GM18868 (cell line): ENCODE measurements around the gene CDC42EP3.

ENCODE experiments used
- ATAC-seq: cut with Tn5 transposase; IDR thresholded peaks from one replicate; pipeline ENCODE4 v1.9.1; 2021; ENCODE audit warnings: mild to moderate bottlenecking, moderate library complexity; ENCODE audit not compliant: unreplicated experiment

The CDC42EP3 gene

DNA sequence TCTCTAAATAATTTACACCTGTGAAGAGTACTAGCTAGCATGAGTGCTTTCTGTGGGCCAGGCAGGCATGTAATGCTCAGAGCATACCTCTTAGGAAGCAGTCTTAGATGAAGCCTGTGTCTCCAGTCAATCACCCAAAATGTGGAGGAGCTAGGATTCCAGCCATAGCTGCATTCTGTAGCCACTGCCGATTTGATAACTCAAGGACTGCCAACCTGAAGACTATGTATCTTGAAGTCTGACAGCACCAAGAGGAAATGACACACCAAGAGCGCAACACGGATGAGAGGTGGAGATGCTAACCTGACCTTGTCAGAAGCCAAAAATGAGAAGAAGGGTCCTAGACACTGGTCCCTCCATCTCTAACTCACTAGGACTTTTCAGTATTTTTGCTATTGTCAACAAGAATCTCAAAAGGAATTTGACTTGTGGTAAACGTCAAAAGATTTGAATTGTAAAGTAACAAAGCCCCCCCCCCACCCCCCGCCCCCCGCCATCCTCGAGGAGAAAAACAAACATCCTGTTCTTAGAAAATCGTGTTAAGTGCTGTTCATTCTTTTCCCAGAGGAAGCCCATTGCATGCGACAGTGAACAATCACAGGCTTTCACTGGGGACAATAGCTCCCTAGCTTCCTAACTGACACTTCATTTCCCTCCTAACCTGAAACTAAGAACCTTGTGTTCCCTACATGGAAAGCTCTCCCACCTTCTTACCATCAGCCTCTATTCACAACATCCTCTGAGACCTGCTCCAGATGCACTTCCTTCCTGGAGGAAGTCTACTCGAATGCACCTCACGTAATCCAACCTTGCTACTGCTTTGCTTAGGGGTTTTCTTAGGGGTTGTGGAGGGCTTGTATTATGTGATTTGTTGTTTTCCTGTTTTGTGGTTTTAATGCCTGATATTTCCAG, 14.7 kb downstream of the CDC42EP3 start:
- no peak for ATAC-seq

DNA sequence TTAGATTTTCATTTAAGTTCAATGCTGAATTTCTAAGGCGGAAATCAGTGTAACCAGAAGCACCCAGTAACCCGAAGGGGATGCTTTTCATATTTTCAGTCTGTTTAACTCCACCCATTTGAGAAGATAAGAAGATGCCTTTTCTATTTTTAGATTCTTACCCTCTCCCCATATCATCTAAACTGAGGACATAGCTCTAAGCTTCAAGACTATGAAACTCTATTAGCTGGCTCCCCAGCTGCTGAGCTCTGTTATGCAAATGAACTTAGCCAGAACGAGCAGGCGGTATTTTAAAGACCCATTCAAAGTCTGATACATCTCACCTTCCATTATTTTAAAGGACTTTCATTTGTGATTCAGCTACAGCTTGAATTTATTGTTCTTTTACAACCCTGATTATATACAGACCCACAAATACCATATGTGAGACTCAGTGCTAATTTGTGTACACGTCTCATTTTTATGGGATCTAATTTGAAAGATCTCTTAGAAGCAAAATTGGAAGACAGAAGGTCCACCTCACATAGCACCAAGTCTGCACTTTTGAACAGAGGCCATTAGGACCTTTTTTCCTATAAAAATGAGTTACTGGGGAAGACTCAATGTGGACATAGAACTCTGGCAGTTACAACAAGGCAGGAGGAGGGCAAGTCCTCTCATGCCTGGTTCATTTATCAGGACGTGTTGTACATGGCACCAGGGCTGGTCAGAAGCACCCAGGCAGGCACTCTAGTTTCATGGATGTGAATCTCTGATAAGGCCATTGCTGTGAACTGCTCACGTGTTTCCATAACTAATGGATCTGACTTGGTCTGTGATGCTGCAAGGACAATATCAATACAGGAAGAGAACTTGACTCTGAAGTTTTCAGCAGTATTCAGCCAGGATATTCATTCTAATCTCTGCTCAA, 16.3 kb downstream of the CDC42EP3 start:
- ATAC-seq: peak; percentile 62

DNA sequence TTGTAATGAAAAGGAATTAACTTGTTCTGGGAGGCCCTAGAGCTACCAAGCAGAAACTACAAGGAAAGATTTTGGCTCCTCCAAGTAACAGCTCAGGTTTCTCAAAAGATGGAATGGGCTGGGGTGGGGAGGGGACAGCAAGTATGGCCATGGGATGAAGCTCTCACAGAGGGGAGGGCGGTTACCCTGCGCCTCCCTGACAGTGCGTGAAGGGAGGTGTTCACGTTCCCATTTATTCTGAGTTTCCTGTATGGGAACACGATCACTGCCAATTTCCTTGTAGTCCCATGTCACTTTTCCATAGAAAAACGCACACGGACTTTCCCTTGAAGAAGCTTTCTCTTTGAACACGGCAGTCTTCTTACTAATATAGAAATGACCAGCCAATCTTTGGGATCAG, 17.0 kb downstream of the CDC42EP3 start:
- no peak for ATAC-seq

DNA sequence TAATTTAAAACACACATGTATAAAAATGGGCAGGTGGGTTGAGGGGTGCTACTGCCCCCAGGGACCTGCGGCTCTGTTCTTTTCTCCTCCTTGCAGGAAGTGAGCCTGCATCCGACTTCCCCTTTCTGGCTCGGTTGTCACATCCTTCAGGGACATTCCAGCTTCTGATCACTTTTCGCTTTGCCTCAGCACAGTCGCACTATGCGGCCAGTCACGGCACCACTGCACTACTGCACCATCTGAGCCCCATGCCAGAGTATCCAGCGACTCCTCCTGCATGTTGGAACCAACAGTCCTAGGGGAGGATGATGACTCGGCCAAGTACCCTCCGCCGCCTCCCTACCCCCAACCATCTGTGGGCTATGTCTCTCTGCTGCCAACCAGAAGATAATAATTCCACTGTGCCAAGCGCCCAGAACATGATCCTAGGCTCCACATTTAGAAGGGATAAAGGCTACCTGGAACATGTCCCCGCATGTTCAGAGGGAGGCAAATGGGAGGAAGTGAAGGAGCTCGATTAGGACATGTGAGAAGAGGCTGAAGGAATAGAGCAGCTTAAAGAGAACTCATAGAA, 17.6 kb downstream of the CDC42EP3 start:
- ATAC-seq: peak; percentile 43

DNA sequence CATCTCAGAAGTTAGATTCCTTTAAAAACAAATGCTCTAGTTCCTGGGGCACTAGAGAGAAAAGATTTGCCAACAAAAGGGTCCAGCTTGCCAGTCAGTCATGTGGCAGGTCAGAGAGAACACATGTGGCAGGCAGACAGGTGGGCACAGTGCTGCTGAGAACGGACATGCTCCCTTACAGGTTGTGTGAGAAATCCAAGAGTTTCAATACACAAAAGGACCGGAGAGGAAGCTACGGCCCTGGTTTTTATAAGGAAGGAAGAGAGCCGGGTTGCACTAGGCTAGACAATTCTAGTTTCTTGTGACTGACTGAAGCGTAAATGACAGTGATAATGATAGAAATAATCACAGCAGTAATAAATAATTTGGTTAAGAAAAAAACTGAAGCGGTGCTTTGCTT, 18.3 kb downstream of the CDC42EP3 start:
- no peak for ATAC-seq

DNA sequence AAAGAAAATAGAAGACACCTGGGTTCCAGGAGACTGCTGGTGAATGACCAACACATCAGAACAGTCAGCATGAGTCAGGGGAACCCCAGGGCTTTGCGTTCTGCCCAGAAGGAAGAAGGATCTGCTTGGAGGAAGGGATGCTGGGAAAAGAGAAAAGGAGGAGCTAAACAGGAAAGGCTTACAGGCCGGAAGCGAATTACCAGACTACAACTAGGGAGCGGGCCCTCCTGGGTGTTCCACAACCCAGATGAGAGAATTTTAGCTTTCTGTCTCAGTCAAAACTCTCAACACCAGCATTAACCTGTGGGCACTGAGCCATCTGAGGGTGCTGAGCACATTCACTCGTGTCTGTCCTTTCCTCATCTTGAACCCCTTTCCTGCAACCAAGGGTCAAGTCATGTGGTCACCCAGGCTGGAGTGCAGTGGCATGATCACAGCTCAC, 19.2 kb downstream of the CDC42EP3 start:
- peak; percentile 15 for ATAC-seq

DNA sequence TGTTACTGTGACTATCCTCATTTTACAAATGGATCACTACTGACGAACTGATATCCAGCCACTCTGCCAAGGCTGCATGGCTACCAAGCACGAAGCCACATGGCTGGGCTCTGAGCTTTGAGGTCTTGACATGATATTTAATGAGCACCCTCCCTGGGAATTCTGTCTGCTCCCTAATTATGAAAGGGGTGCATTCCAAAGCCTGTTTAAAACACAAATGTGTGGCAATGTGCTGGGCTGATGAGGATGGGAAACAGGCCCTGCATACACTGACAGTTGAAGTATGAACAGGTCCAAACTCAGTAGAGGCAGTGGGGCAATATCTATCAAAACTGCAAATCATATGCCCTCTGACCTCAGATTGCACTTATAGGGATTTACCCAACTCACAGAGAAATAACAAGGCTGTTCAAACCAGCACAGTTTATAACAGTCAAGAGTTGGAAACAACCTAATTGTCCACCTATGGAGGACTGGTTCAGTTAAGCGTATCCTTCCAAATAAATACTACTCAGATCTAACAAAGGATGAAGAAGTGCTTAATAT, 20.8 kb downstream of the CDC42EP3 start:
- ATAC-seq: peak; percentile 16

DNA sequence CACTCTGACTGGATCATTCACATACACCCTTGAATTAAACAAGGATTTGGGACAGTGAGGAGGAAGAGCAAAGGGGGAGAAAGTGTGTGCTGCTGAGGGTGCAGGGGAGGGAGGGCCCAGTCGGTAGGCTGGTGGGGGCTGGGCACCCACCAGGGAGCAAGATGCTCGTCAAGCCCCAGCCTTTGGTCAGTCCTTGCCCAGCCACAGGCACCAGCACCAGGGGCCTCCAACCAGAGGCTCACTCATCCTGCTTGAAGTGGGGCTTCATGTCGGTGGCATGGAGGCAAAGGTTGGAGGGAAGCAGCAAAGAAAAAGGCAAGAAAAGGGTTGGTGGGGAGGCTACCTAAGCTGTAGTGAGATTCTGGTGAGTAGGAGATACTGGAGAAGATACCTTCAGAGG, 21.9 kb downstream of the CDC42EP3 start:
- ATAC-seq: no peak

DNA sequence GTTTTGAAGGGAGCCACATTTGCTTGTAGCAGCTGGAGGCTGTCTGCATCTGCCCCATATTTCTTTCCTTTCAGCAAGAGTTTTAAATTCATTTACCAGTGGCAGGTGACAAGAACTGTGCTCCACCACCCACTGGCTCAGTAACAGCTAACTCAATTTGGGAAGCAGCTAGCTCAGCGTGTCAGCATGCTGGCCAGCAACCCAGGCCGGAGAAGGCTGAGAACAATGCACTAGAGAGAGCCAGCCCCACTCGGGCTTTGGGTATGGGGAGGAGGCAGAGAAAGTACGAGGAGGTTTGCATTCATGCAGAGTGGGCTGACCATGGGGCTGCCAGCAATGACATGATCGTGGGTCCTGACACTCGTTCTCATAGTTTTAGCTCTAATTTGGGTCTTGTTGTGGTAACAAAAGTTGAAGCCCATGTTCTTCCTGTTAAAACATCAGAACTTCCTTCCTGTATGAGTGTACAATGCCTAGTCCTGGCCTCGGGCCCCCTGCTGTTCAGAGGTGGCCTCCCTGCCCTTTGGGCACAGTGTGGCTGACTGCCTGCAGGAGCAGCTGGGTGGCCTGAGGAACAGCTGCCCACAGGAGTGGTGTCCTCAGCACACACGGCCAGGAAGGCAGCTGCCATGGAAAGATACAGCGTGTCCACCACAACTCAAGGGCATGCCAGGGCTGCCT, 23.0 kb downstream of the CDC42EP3 start:
- ATAC-seq: no peak

DNA sequence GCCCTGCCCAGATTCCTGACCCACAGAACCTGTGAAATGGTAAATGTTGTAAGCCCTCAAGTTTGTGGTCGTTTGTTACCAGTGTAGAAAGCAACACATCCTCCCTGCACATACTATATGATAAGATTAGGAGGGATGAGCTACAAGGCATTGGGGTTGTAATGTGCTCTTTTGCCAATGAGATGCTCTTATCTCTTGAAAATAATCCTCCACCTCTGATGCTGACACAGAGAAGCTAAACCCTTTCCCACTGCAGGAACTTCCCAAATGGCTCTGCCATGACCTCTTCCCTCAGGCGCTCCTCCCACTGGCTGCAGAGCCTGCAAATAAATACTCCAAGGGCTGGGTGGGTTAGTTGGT, 23.5 kb downstream of the CDC42EP3 start:
- no peak for ATAC-seq

DNA sequence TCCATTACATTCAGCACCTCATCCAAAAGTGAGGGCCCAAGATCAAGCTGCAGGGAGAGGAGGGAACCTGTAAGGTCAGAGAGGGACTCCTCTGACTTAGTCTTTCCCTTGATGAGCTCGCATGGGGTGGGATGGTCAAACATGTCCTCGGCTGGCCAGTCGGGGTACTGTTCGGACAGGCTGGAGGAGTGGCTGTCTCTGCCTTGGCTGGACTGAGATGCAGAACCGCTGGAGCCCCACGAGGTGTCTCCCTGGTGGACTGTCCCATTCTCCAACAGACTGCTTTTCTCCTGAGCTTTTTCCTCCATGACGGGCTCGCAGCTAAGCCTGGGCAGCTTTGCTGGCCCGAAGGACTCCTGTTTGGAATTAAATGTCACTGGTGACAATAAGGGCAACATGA, 25.6 kb downstream of the CDC42EP3 start:
- ATAC-seq: no peak

DNA sequence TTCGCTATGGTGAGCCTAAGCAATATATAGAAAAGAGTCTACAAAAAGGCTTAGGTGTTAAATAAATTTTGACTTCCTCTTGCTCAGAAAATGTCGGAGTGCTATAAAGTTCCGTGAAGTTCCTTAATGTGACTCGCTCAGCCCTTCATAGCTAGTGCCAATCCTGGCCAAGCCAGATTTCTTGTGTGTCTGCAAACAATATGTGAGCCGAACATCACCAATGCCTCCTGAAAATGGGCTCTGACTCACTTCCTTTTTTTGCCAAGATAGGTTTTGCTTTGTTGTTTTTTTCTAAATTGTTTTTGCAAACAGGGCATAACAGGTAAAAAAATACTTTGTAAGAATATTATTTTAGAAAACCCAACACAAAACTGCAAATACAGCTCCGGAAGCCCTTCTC, 26.1 kb downstream of the CDC42EP3 start:
- ATAC-seq: no peak

DNA sequence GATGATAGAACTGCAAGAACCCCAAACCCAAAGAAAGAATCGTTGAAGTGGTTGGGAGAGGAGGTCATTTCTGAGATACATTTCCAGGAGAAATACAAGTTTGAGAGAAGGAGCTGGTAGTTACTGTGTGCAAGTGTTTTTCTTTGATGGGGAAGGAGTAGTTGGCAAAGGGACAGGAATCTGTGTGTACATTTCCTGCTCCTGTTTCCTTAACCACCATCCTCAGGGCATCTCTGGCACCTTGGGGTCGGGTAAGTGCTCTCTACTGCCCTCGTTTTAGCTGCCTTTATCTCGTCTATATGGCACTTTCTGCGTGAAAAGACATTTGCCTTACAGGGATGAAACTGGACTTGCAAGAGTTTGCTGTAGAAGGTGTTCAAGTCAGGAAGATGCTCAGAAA, 27.3 kb downstream of the CDC42EP3 start:
- ATAC-seq: no peak

DNA sequence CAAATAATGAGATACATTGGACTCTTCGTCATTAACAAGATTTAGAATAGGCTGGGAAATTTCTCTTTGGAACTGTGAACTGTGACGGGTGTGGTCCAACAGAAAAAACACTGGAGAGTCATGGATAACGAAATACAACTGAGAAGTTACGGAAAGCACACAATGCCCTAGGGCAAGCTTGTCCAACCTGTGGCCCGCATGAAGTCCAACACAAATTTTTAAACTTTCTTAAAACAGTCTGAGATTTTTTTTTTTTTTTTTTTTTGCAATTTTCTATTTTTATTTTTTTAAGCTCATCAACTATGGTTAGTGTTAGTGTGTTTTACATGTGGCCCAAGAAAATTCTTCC, 27.7 kb downstream of the CDC42EP3 start:
- no peak for ATAC-seq

DNA sequence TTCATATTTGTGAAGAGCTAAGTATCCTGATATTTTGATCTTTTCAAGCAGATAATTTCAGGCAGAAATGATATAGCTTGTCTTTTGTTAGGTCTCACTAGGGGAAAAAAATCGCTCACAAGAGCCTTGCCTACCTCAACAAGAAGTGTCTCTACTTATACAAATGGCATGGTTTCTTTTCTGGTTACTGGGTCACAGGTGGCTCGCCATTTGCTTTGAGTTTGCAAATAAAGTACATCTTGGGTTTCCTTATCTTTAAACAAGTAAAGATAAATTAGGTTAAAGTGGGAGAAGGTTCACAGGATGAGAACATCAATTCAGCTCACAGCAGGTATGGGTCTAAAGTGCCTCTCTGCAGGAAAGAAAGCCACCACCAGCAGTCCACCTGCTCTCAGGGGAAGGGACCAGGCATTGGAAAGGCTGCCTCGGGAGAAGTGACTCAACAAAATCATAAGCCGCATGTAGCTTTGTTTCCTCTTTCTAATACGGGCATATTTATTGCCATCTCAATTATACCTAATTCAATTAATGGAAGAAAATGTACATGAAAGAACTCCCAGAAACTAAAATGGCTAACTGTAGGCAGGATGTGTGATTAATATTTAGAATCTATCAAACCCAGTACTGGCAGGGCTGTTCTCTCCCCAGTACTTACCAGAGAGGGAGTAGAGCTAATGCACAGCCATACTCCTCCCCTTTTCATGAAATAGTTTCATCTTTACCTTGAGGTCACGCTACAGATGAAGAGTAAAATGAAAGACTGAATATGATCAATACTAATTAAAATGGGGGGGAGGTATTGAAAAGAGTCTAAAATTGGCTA, 28.3 kb downstream of the CDC42EP3 start:
- ATAC-seq: no peak

DNA sequence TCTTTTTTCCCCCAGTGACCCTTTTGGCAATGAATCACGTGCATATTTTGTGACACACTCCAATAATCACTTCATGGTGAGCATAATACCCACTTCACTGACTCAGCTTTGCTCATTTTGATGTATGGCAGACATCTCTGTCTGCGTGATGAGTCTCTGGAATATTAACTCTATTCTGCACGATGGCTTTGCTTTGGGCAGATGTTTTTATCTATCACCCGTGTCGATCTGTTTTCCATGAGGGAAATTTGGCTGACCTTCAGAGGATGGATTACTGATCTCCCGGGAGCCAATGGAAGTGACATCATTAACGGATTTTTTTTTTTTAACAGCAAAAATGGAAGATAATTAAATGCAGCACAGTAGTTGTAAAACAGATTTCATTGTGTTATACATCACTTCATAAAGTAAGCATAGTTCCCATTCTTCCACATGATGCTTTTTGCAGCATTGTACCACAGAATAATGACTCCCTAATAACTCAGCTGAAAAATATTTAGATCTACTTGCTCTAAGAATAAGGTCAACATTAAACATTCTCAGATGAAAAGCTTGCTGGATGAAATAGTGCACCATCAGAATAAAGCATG, 29.8 kb downstream of the CDC42EP3 start:
- ATAC-seq: no peak

DNA sequence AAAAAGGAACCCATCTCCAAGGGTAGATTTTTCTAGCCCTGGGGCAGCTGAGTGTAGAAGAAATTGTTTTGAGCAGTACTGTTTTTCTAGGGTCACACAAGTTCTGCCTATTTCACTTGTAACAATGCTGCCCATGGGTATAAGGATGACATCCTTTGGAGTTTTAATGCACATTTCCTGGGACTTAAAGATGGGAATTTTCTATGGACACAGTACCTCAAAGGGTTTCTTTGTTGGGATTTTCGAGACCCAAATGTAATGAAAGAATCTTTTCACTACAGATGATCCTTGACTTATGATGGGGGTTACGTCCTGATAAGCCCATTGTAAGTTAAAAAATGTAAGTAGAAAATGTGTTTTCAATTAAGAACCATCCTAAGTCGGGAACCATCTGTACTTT, 31.8 kb downstream of the CDC42EP3 start:
- ATAC-seq: no peak

DNA sequence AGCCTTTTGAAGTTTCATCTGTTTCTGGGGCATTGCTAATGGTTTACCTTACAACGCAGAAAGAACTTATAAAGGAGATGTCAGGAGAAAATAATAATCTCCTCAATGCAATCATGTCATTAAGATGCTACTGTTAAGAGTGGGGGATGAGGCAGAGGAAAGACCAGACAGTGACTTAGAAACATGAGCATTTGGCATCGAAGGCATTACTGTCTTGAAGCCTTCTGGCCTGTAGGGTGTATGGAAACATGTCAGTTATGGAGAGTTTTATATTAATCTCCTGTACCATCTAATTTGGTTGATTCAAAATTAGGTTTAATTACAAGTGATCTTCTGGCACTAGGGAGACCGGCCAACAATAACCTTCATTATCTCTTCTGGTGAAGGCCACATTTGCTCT, 32.5 kb downstream of the CDC42EP3 start:
- ATAC-seq: no peak

DNA sequence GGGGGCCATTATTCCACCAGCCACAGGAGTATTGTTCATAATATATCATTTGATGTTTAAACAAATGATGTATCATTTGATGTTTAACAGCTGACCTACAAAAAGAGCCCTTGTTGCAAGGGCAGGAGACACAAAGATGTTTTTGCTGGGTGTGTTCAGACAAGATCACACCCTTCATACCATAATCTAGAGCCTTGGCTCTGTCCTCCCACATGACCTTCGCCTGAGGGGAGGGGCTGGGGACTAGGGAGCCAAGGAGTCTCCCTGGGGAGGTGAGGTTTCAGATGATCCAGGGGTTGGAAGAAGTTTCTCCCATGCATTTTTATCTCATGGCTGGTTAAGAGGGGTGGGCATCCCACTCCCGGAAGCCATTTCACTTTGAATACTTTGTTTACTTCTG, 33.5 kb downstream of the CDC42EP3 start:
- no peak for ATAC-seq
